ENCODE data around the gene PAQR8.

PAQR8 gene

GRCh38 chr6:52351879-52352238 lies 10.1 kb upstream of the PAQR8 start:
- no peak for DNase-seq

GRCh38 chr6:52352239-52353018 lies 9.5 kb upstream of the PAQR8 start:
- peak; percentile 41 for DNase-seq

- DNase-seq = no peak
These were observed 5.9 kb upstream of the PAQR8 start for GRCh38 chr6:52356017-52356416.

- no peak for DNase-seq
These were observed 2.5 kb upstream of the PAQR8 start for GRCh38 chr6:52359403-52359802.

GRCh38 chr6:52360028-52360427 lies 1.9 kb upstream of the PAQR8 start:
- no peak for DNase-seq

GRCh38 chr6:52360601-52361413 lies 1.1 kb upstream of the PAQR8 start:
- no peak for DNase-seq

- no peak for DNase-seq
These were observed 472 bp upstream of the PAQR8 start for GRCh38 chr6:52361414-52361944.

GRCh38 chr6:52362443-52363227 lies 684 bp downstream of the PAQR8 start:
- DNase-seq = no peak

GRCh38 chr6:52363228-52363867 lies 1.4 kb downstream of the PAQR8 start:
- no peak for DNase-seq

- DNase-seq = no peak
These were observed 2.7 kb downstream of the PAQR8 start for GRCh38 chr6:52364480-52365166.

- DNase-seq = no peak
These were observed 3.4 kb downstream of the PAQR8 start for GRCh38 chr6:52365317-52365716.

- DNase-seq = no peak
These were observed 4.1 kb downstream of the PAQR8 start for GRCh38 chr6:52365866-52366540.

GRCh38 chr6:52368002-52368401 lies 6.1 kb downstream of the PAQR8 start:
- DNase-seq = no peak

- DNase-seq = no peak
These were observed 7.3 kb downstream of the PAQR8 start for GRCh38 chr6:52369234-52369633.

- DNase-seq = no peak
These were observed 9.8 kb downstream of the PAQR8 start for GRCh38 chr6:52371656-52372191.

- no peak for DNase-seq
These were observed 11.3 kb downstream of the PAQR8 start for GRCh38 chr6:52373151-52373690.

- no peak for DNase-seq
These were observed 12.3 kb downstream of the PAQR8 start for GRCh38 chr6:52374247-52374646.

GRCh38 chr6:52375780-52376556 lies 14.0 kb downstream of the PAQR8 start:
- no peak for DNase-seq

GRCh38 chr6:52376763-52377162 lies 14.8 kb downstream of the PAQR8 start:
- DNase-seq = no peak

Measured in NCI-H2029 (cell line).